Cardiac muscle cell (in vitro differentiated cells and primary cell): ENCODE measurements around the gene AVPR1B. TPM values are rescaled to one million over a fixed set of nuclear protein-coding genes. Genes with fewer than 3 reads are reported as not detected.

ENCODE experiments used
- DNase-seq, 2 donors: peaks; one replicate each; pipeline versions ENCODE4 v3.0.0 to v3.0.0-alpha.2; 2010 to 2017; ENCODE audit warnings: low read depth in 1 of 2, low spot score in 1 of 2
- H3K27ac ChIP-seq: fragments of 200-600 bp; sonication (generic); 2 replicates; pipeline ENCODE4 v1.5.1; 2016
- H3K27me3 ChIP-seq: fragments of 200-600 bp; sonication (generic); 2 replicates; pipeline ENCODE4 v1.6.0; 2016; ENCODE audit warnings: control low read depth
- H3K36me3 ChIP-seq: fragments of 200-600 bp; sonication (generic); 2 replicates; pipeline ENCODE4 v1.5.1; 2016; ENCODE audit warnings: control low read depth
- H3K4me1 ChIP-seq: fragments of 200-600 bp; sonication (generic); 2 replicates; pipeline ENCODE4 v1.8.1; 2017; ENCODE audit warnings: low read depth, mild to moderate bottlenecking, mixed run types
- H3K4me3 ChIP-seq: fragments of 200-600 bp; sonication (generic); 2 replicates; pipeline ENCODE4 v1.5.1; 2016; ENCODE audit warnings: mild to moderate bottlenecking
- H3K9me3 ChIP-seq: fragments of 200-600 bp; sonication (generic); 2 replicates; pipeline ENCODE4 v1.5.1; 2017; ENCODE audit warnings: low read depth, mild to moderate bottlenecking, control low read depth
- CTCF ChIP-seq: IDR thresholded peaks from 2 replicates; pipeline ENCODE4 v1.5.1; 2012; ENCODE audit warnings: low read depth, mild to moderate bottlenecking, low read length
- polyA plus RNA-seq: library from polyadenylated mRNA; unstranded; fragments of >200 nt; fragmentation: Nextera tagmentation; extraction: Ambion mirVana; gene quantifications from 2 replicates; pipeline ENCODE4 v1.2.1, GENCODE V29; 2016
- total RNA-seq: library from RNA; depleted of rRNA; stranded (reverse); fragments of >200 nt; gene quantifications from 2 replicates; pipeline ENCODE4 v1.2.3, GENCODE V29; 2016

The AVPR1B gene
- total and polyA plus RNA-seq, 2 experiments from 2014 or later = 0.10 to 2.3 TPM

DNA sequence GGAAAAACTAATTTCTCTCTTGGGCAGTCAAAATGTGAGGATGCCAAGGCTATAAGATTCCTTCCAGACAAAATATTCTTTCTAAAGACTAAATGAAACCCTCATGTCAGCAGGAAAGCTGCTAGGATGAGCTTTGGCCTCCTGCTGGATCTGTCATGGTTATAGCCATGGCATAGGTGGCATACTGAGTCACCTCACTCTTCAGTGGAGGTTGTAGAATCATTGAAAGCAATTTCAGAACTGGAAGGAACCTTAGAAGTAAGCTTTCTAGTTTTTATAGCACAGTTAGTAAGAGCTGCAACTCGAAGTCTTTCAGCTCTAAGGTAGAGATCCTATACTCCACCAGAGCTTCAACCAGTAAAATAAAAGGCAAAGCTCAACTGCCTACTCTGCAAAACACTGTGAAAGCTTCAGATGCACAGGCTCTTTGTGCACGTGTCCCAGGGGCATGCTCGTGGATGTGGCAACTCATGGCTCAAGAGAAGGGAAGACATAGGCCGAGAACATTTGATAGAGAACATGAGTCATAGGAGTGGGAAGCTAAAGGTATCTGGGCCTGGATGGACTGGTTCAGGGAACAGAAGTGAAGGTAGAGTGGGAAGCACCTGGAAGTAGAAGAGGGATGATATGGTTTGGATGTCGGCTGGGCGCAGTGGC, 5.8 kb downstream of the AVPR1B start:
- Histone ChIP-seq H3K27me3 (peaks cover 11% of the 10 kb centered on the region), H3K4me1 (peaks cover 14% of the 10 kb centered on the region), H3K4me3 (no peak overlapping the region), H3K27ac (no peak overlapping the region), H3K36me3 (no peaks in the 10 kb centered on the region), H3K9me3 (no peaks in the 10 kb centered on the region)
- DNase-seq = peak in 1 of 2 donors; percentile 38
- no peak for TF ChIP-seq CTCF

- Histone ChIP-seq H3K27me3 (peaks cover 5% of the 10 kb centered on the region), H3K4me3 (no peak overlapping the region), H3K27ac (no peak overlapping the region), H3K36me3 (no peaks in the 10 kb centered on the region), H3K9me3 (no peaks in the 10 kb centered on the region), H3K4me1 (peaks cover 18% of the 10 kb centered on the region)
- no peak for DNase-seq
- no peak for TF ChIP-seq CTCF
Measured at GRCh38 chr1:206110820-206111219, 6.4 kb downstream of the AVPR1B start.

- H3K36me3 ChIP-seq = no peaks in the 10 kb centered on the region
- DNase-seq = no peak
- H3K4me3 ChIP-seq = no peak overlapping the region
- no peaks in the 10 kb centered on the region for H3K9me3 ChIP-seq
- H3K27me3 ChIP-seq = no peaks in the 10 kb centered on the region
- no peak for TF ChIP-seq CTCF
- H3K27ac ChIP-seq = no peak overlapping the region
- peaks cover 18% of the 10 kb centered on the region for H3K4me1 ChIP-seq
Measured at GRCh38 chr1:206110161-206110560, 7.0 kb downstream of the AVPR1B start.

GRCh38 chr1:206109718-206110117, 7.5 kb downstream of the AVPR1B start:
- DNase-seq = no peak
- Histone ChIP-seq H3K4me3 (no peak overlapping the region), H3K27ac (no peak overlapping the region), H3K4me1 (peaks cover 18% of the 10 kb centered on the region), H3K36me3 (no peaks in the 10 kb centered on the region), H3K9me3 (no peaks in the 10 kb centered on the region), H3K27me3 (no peaks in the 10 kb centered on the region)
- TF ChIP-seq CTCF = no peak

DNA sequence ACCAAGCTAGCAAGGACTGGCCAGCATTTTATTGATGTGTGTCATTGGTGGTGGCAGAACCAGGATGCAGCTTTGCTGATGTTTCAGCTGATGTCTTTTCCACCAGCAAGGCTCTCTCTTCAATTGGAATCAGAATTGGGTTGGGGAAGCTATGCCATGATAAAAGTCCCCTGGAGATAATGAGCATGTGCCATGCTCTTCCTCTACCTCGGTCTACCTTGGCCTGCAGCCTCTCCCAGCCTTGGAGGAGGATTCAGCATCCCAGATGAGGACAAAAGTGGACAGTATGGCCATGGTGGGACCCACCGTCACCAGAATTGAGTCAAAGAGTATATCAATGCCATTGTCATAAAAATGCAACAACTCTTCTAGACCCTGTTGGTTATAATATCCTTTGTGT, 8.6 kb downstream of the AVPR1B start:
- H3K27me3 ChIP-seq = no peaks in the 10 kb centered on the region
- no peak for DNase-seq
- H3K36me3 ChIP-seq = no peaks in the 10 kb centered on the region
- H3K4me3 ChIP-seq = no peak overlapping the region
- H3K4me1 ChIP-seq = peaks cover 17% of the 10 kb centered on the region
- H3K27ac ChIP-seq = no peak overlapping the region
- H3K9me3 ChIP-seq = no peaks in the 10 kb centered on the region
- TF ChIP-seq CTCF = no peak

- no peak for TF ChIP-seq CTCF
- H3K27ac ChIP-seq = no peak overlapping the region
- no peaks in the 10 kb centered on the region for H3K36me3 ChIP-seq
- DNase-seq = no peak
- no peaks in the 10 kb centered on the region for H3K27me3 ChIP-seq
- no peak overlapping the region for H3K4me3 ChIP-seq
- H3K4me1 ChIP-seq = peaks cover 24% of the 10 kb centered on the region
- no peaks in the 10 kb centered on the region for H3K9me3 ChIP-seq
Measured at GRCh38 chr1:206107168-206107544, 10.0 kb downstream of the AVPR1B start.
